Upper lobe of left lung (tissue), 6 donors: Measurements from ENCODE around the gene NOS1AP. TPM values are rescaled to one million over a fixed set of nuclear protein-coding genes. Genes with fewer than 3 reads are reported as not detected.
A peak's percentile ranks its signal among the peaks of the same experiment; 100 is the strongest.

Experiments used
- ATAC-seq, 2 donors: fragments of 200-7000 bp; cut with Tn5 transposase; one replicate each; pipeline ENCODE4 v1.9.1; 2022; ENCODE audit warnings: mild to moderate bottlenecking in 2 of 2, moderate library complexity in 2 of 2; ENCODE audit not compliant: low FRiP score in 2 of 2
- DNase-seq, 2 donors: peaks; one replicate each; pipeline ENCODE4 v3.0.0-alpha.2; 2019 to 2020
- H3K27ac ChIP-seq, 4 donors: fragments of 200-600 bp; sonication (generic); one replicate each; pipeline ENCODE4 v1.5.1; 2016 to 2019
- H3K27me3 ChIP-seq, 4 donors: fragments of 200-600 bp; sonication (generic); one replicate each; pipeline ENCODE4 v1.5.1; 2017 to 2019
- H3K36me3 ChIP-seq, 4 donors: fragments of 200-600 bp; sonication (generic); one replicate each; pipeline ENCODE4 v1.5.1; 2016 to 2019
- H3K4me1 ChIP-seq, 4 donors: fragments of 200-600 bp; sonication (generic); one replicate each; pipeline ENCODE4 v1.5.1; 2018 to 2019
- H3K4me3 ChIP-seq, 4 donors: fragments of 200-600 bp; sonication (generic); one replicate each; pipeline ENCODE4 v1.5.1; 2017 to 2019; ENCODE audit warnings: mild to moderate bottlenecking in 2 of 4, moderate library complexity in 1 of 4
- H3K9me3 ChIP-seq, 4 donors: fragments of 200-600 bp; sonication (generic); one replicate each; pipeline ENCODE4 v1.5.1; 2018 to 2019
- CTCF ChIP-seq, 6 experiments: fragments of 450-650 bp in 4 of 6; fragments of 200-600 bp in 2 of 6; sonication (generic) in 2 of 6; IDR thresholded peaks; one replicate each; pipeline ENCODE4 v1.5.1; 2016 to 2019; ENCODE audit warnings: antibody characterized with exemption in 6 of 6
- EP300 ChIP-seq, 4 donors: sonication (generic); formaldehyde crosslinking; IDR thresholded peaks; one replicate each; pipeline ENCODE4 v1.5.1; 2017; ENCODE audit warnings: antibody characterized with exemption in 4 of 4, control low read depth in 2 of 4
- POLR2A ChIP-seq, 4 donors: fragments of 450-650 bp; IDR thresholded peaks; one replicate each; pipeline ENCODE4 v1.5.1; 2016 to 2017; ENCODE audit warnings: antibody characterized with exemption in 4 of 4, mild to moderate bottlenecking in 2 of 4
- POLR2AphosphoS5 ChIP-seq, 2 donors: sonication (generic); formaldehyde crosslinking; IDR thresholded peaks; one replicate each; pipeline ENCODE4 v1.5.1; 2017; ENCODE audit warnings: antibody characterized with exemption in 2 of 2
- WGBS, 2 donors: methylation state at CpG; one replicate each; pipeline ENCODE4 v1.1.5; 2017 to 2018; 5-methylcytosine and 5-hydroxymethylcytosine counted together
- total RNA-seq, 6 donors: library from RNA; depleted of rRNA in 4 of 6; stranded (reverse); fragments of >200 nt in 4 of 6; gene quantifications; one replicate each; pipeline versions ENCODE4 v1.1.0 to v1.2.1, GENCODE V29; 2016 to 2021
- donor health status: DM: no; HTN: no; CAD: no; lungs with moderate emphysema.
- donor health status: DM: no; HTN: yes; CAD: no; lungs with severe emphysema.

NOS1AP gene
- total RNA-seq, 6 donors from 2014 or later: 5.3 to 16.4 (median 6.5) TPM

- TF ChIP-seq POLR2AphosphoS5 (IDR thresholded peaks at IDR 0.05) (peak in 1 of 2 donors; percentile 40), POLR2A (IDR thresholded peaks at IDR 0.05) (no peak)
- H3K27me3 ChIP-seq: no peaks in the 10 kb centered on the region
- H3K9me3 ChIP-seq: no peaks in the 10 kb centered on the region
- peak; percentile 43 to 64 for ATAC-seq
- H3K36me3 ChIP-seq: no peaks in the 10 kb centered on the region
- 32 to 46% methylated on average over 8 of the region's 9 CpGs for WGBS, 2 donors
- H3K4me3 ChIP-seq: no peak overlapping the region
- H3K4me1 ChIP-seq: peaks cover 0 to 5% (median 0%) of the 10 kb centered on the region in 4 donors
- DNase-seq: peak in 1 of 2 donors; percentile 43
- H3K27ac ChIP-seq: no peak overlapping the region
These were observed 82.7 kb downstream of the NOS1AP start for GRCh38 chr1:162151900-162152829.

GRCh38 chr1:162153374-162153773, 83.9 kb downstream of the NOS1AP start:
- ATAC-seq: no peak
- no peak for TF ChIP-seq CTCF (IDR thresholded peaks at IDR 0.05)
- TF ChIP-seq EP300 (IDR thresholded peaks at IDR 0.05): no peak
- TF ChIP-seq POLR2AphosphoS5 (IDR thresholded peaks at IDR 0.05): no peak
- TF ChIP-seq POLR2A (IDR thresholded peaks at IDR 0.05): no peak
- H3K36me3 ChIP-seq: no peaks in the 10 kb centered on the region
- H3K27me3 ChIP-seq: no peaks in the 10 kb centered on the region
- H3K4me1 ChIP-seq: peaks cover 0 to 5% (median 0%) of the 10 kb centered on the region in 4 donors
- H3K9me3 ChIP-seq: no peaks in the 10 kb centered on the region
- DNase-seq: no peak
- no peak overlapping the region for H3K27ac ChIP-seq
- H3K4me3 ChIP-seq: no peak overlapping the region

GRCh38 chr1:162157469-162157868, 88.0 kb downstream of the NOS1AP start:
- WGBS, 2 donors: 94 to 100% methylated on average over 1 of the region's 1 CpG
- H3K27ac ChIP-seq: no peak overlapping the region
- no peaks in the 10 kb centered on the region for H3K27me3 ChIP-seq
- ATAC-seq (no peak), DNase-seq (no peak)
- peaks cover 0 to 10% (median 6%) of the 10 kb centered on the region in 4 donors for H3K4me1 ChIP-seq
- H3K9me3 ChIP-seq: no peaks in the 10 kb centered on the region
- H3K36me3 ChIP-seq: no peaks in the 10 kb centered on the region
- no peak overlapping the region for H3K4me3 ChIP-seq
- TF ChIP-seq EP300 (IDR thresholded peaks at IDR 0.05): no peak
- TF ChIP-seq POLR2AphosphoS5 (IDR thresholded peaks at IDR 0.05): no peak
- TF ChIP-seq POLR2A (IDR thresholded peaks at IDR 0.05): no peak
- TF ChIP-seq CTCF (IDR thresholded peaks at IDR 0.05): no peak

- Histone ChIP-seq H3K9me3 (no peaks in the 10 kb centered on the region), H3K27ac (no peak overlapping the region), H3K36me3 (no peaks in the 10 kb centered on the region), H3K4me3 (no peak overlapping the region), H3K4me1 (peaks cover 0 to 10% (median 4%) of the 10 kb centered on the region in 4 donors), H3K27me3 (no peaks in the 10 kb centered on the region)
- TF ChIP-seq POLR2AphosphoS5 (IDR thresholded peaks at IDR 0.05) (no peak), EP300 (IDR thresholded peaks at IDR 0.05) (no peak), CTCF (IDR thresholded peaks at IDR 0.05) (no peak)
- ATAC-seq (no peak), DNase-seq (no peak)
- whole genome bisulfite sequencing, 2 donors: 73 to 81% methylated on average over 4 to 5 of the region's 5 CpGs
These were observed 89.3 kb downstream of the NOS1AP start for GRCh38 chr1:162158624-162159271.

- Histone ChIP-seq H3K9me3 (no peaks in the 10 kb centered on the region), H3K4me3 (no peak overlapping the region), H3K36me3 (no peaks in the 10 kb centered on the region), H3K27ac (no peak overlapping the region), H3K4me1 (peaks cover 0 to 10% (median 4%) of the 10 kb centered on the region in 4 donors), H3K27me3 (no peaks in the 10 kb centered on the region)
- TF ChIP-seq CTCF (IDR thresholded peaks at IDR 0.05) (no peak), EP300 (IDR thresholded peaks at IDR 0.05) (no peak), POLR2AphosphoS5 (IDR thresholded peaks at IDR 0.05) (no peak), POLR2A (IDR thresholded peaks at IDR 0.05) (no peak)
- DNase-seq (no peak), ATAC-seq (no peak)
- WGBS, 2 donors: 83 to 88% methylated on average over 2 of the region's 2 CpGs
These were observed 90.0 kb downstream of the NOS1AP start for GRCh38 chr1:162159515-162159914.
